Adrenal gland (tissue), 12 donors: ENCODE measurements around the gene TNS4. TPM values are rescaled to one million over a fixed set of nuclear protein-coding genes. Genes with fewer than 3 reads are reported as not detected.

Experiments used
- DNase-seq, 7 donors: peaks; one replicate each; pipeline ENCODE4 v3.0.0-alpha.2; 2019 to 2020
- H3K27ac ChIP-seq, 5 donors: fragments of 200-600 bp; sonication (generic) in 4 of 5; 1 replicate in 3 of 5; 2 replicates in 2 of 5; pipeline versions ENCODE4 v1.5.1 to v1.8.0; 2016 to 2020; ENCODE audit warnings: mild to moderate bottlenecking in 1 of 5
- H3K27me3 ChIP-seq: fragments of 200-600 bp; 2 replicates; pipeline ENCODE4 v1.8.0; 2021
- H3K36me3 ChIP-seq, 2 donors: fragments of 200-600 bp; replicated peaks in 1 of 2; 1 replicate in 1 of 2; 2 replicates in 1 of 2; pipeline versions ENCODE4 v1.5.1 to v1.8.0; 2018 to 2022
- H3K4me1 ChIP-seq, 2 donors: fragments of 200-600 bp; replicated peaks in 1 of 2; 1 replicate in 1 of 2; 2 replicates in 1 of 2; pipeline versions ENCODE4 v1.5.1 to v1.8.0; 2018 to 2021
- H3K4me3 ChIP-seq, 4 donors: fragments of 200-600 bp; sonication (generic) in 3 of 4; one replicate each; pipeline ENCODE4 v1.5.1; 2016 to 2018
- H3K9me3 ChIP-seq, 3 donors: fragments of 200-600 bp; sonication (generic) in 1 of 3; replicated peaks in 1 of 3; 1 replicate in 2 of 3; 2 replicates in 1 of 3; pipeline versions ENCODE4 v1.5.1 to v1.8.0; 2016 to 2021
- CTCF ChIP-seq, 6 experiments: fragments of 450-650 bp in 4 of 6; fragments of 200-600 bp in 2 of 6; sonication (generic) in 1 of 6; IDR thresholded peaks; 1 replicate in 5 of 6; 2 replicates in 1 of 6; pipeline versions ENCODE4 v1.5.1 to v1.8.0; 2016 to 2021; ENCODE audit warnings: antibody characterized with exemption in 6 of 6, mild to moderate bottlenecking in 2 of 6, moderate library complexity in 1 of 6
- POLR2A ChIP-seq, 2 donors: fragments of 450-650 bp; IDR thresholded peaks; one replicate each; pipeline ENCODE4 v1.6.1; 2017; ENCODE audit warnings: antibody characterized with exemption in 2 of 2, mild to moderate bottlenecking in 2 of 2, moderate library complexity in 1 of 2
- WGBS, 4 donors: extraction: QIAGEN DNeasy Blood & Tissue Kit in 2 of 4; methylation state at CpG; one replicate each; pipeline versions ENCODE4 v1.1.5 to v1.1.7; 2013 to 2017; 5-methylcytosine and 5-hydroxymethylcytosine counted together
- intact Hi-C, 2 donors: fragments of 100-400 bp; cut with DNase I; formaldehyde crosslinking; loops; one replicate each; pipeline versions ENCODE4 v1.14.1 to v1.15.0; 2022 to 2023
- polyA plus RNA-seq, 3 donors: library from polyadenylated mRNA; stranded (reverse); fragments of 200-250 nt in 2 of 3; fragments of 350-450 nt in 1 of 3; fragmentation: Illumina TruSeq in 1 of 3; extraction: RNeasy Lipid Tissue Mini Kit (QIAGEN cat#74804) in 1 of 3; gene quantifications; one replicate each; pipeline ENCODE4 v1.2.3, GENCODE V29; 2013 to 2014
- total RNA-seq, 9 donors: library from RNA; depleted of rRNA in 4 of 9; stranded (reverse); fragments of >200 nt in 4 of 9; fragments of 120-200 nt in 1 of 9; fragmentation: NEBNext Ultra II Directional in 1 of 9; extraction: Animal tissue kit (Norgen Biotek cat#: 25700) in 1 of 9; gene quantifications; one replicate each; pipeline versions ENCODE4 v1.1.0 to v1.2.4, GENCODE V29; 2013 to 2023
- donor health status: healthy with polysubstance abuse.
- donor health status: Bipolar disorder and iron deficiency.
- donor health status: DM: yes; HTN: yes; CAD: no.
- donor health status: DM: no; HTN: no; CAD: no.
- donor health status: DM: no; HTN: no; CAD: no.
- donor health status: DM: yes; HTN: yes; CAD: no.

Gene TNS4
- total and polyA plus RNA-seq, 12 donors, result 0.07 to 0.32 (median 0.11) TPM; not detected in 7

- H3K4me3 ChIP-seq, result no peak overlapping the region
- no peaks in the 10 kb centered on the region for H3K36me3 ChIP-seq
- H3K27ac ChIP-seq, result no peak overlapping the region
- H3K9me3 ChIP-seq, result no peaks in the 10 kb centered on the region
- WGBS, 4 donors, result 47 to 69% (median 59%) methylated on average over 9 to 12 of the region's 12 CpGs
- DNase-seq, result no peak
- no peaks in the 10 kb centered on the region for H3K4me1 ChIP-seq
- intact Hi-C loops, result no loop called here
- no peaks in the 10 kb centered on the region for H3K27me3 ChIP-seq
- TF ChIP-seq CTCF (IDR thresholded peaks at IDR 0.05), result no peak
- TF ChIP-seq POLR2A (IDR thresholded peaks at IDR 0.05), result no peak
These were observed 20.9 kb downstream of the TNS4 start for GRCh38 chr17:40480501-40481003.

GRCh38 chr17:40479754-40480480, 21.5 kb downstream of the TNS4 start:
- H3K4me1 ChIP-seq, result no peaks in the 10 kb centered on the region
- 71 to 83% (median 77%) methylated on average over 5 to 9 of the region's 9 CpGs for WGBS, 4 donors
- no peaks in the 10 kb centered on the region for H3K27me3 ChIP-seq
- intact Hi-C loops, result no loop called here
- TF ChIP-seq POLR2A (IDR thresholded peaks at IDR 0.05) (no peak), CTCF (IDR thresholded peaks at IDR 0.05) (no peak)
- no peaks in the 10 kb centered on the region for H3K36me3 ChIP-seq
- H3K4me3 ChIP-seq, result no peak overlapping the region
- no peak for DNase-seq
- no peaks in the 10 kb centered on the region for H3K9me3 ChIP-seq
- H3K27ac ChIP-seq, result no peak overlapping the region

GRCh38 chr17:40478486-40478885, 22.9 kb downstream of the TNS4 start:
- TF ChIP-seq CTCF (IDR thresholded peaks at IDR 0.05), result no peak
- no peak for TF ChIP-seq POLR2A (IDR thresholded peaks at IDR 0.05)
- H3K36me3 ChIP-seq, result no peaks in the 10 kb centered on the region
- intact Hi-C loops, result no loop called here
- 77 to 95% (median 85%) methylated on average over 12 to 13 of the region's 13 CpGs for WGBS, 4 donors
- DNase-seq, result no peak
- H3K27ac ChIP-seq, result no peak overlapping the region
- H3K27me3 ChIP-seq, result no peaks in the 10 kb centered on the region
- no peaks in the 10 kb centered on the region for H3K4me1 ChIP-seq
- H3K9me3 ChIP-seq, result no peaks in the 10 kb centered on the region
- no peak overlapping the region for H3K4me3 ChIP-seq

- TF ChIP-seq CTCF (IDR thresholded peaks at IDR 0.05) (no peak), POLR2A (IDR thresholded peaks at IDR 0.05) (no peak)
- no peak overlapping the region for H3K4me3 ChIP-seq
- intact Hi-C loops, result no loop called here
- WGBS, 4 donors, result 50 to 88% (median 79%) methylated on average over 1 of the region's 1 CpG
- no peak for DNase-seq
- H3K36me3 ChIP-seq, result no peaks in the 10 kb centered on the region
- H3K27ac ChIP-seq, result no peak overlapping the region
- no peaks in the 10 kb centered on the region for H3K9me3 ChIP-seq
- no peaks in the 10 kb centered on the region for H3K4me1 ChIP-seq
- H3K27me3 ChIP-seq, result no peaks in the 10 kb centered on the region
These were observed 23.6 kb downstream of the TNS4 start for GRCh38 chr17:40477796-40478195.
